ENCODE data around the gene EPHA6.
"Not testable (repeated sequence)": the region's sequence is repeated elsewhere in the genome, so short reads cannot be mapped to it uniquely, and the experiment has no call there.

The EPHA6 gene

GRCh38 chr3:97197083-97197482, 382.7 kb downstream of the EPHA6 start:
- no peak for DNase-seq

GRCh38 chr3:97197830-97198229, 383.4 kb downstream of the EPHA6 start:
- DNase-seq = no peak

DNA sequence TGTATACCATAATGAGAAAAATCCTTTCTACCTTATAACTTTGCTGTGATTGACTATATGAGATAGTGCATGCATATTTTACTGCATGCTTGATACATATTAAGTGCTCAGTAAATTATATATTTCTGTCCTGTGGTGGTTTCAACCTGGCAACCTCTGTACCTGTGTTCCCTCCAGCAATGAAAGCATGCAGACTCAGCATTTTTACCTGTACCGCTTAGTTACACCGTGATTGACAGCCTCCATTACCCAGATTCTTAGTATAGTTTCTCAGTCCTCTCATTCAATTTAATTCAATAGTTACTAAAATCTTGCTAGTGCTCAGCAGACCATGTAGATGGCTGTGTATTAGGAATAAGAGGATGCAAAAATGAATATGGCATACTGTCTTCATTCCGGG, 386.0 kb downstream of the EPHA6 start:
- DNase-seq = no peak

DNA sequence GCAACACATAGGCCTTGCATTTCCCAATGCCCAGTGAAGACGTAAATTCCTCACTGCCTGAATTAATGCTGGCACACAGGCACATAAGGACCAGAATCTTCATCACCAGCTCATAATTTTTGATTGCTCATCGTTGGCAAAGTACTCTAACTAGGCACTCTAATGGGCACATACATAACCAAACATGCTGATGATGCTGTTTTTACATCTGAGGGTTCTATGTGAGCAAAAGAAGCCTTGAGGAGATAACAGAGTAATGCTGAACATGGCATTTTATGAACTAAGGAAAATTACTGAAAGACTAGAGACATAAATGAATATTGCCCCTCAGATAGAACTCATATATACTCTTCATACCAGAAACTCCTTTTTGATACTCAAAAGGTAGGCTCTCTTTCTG, 387.4 kb downstream of the EPHA6 start:
- no peak for DNase-seq

GRCh38 chr3:97228966-97229365, 414.6 kb downstream of the EPHA6 start:
- no peak for DNase-seq

GRCh38 chr3:97230486-97230885, 416.1 kb downstream of the EPHA6 start:
- DNase-seq = no peak

GRCh38 chr3:97232393-97233034, 418.1 kb downstream of the EPHA6 start:
- DNase-seq = no peak

- no peak for DNase-seq
Measured at GRCh38 chr3:97235179-97235578, 420.8 kb downstream of the EPHA6 start.

GRCh38 chr3:97235611-97236315, 421.4 kb downstream of the EPHA6 start:
- DNase-seq = no peak

- no peak for DNase-seq
Measured at GRCh38 chr3:97241417-97241816, 427.0 kb downstream of the EPHA6 start.

DNA sequence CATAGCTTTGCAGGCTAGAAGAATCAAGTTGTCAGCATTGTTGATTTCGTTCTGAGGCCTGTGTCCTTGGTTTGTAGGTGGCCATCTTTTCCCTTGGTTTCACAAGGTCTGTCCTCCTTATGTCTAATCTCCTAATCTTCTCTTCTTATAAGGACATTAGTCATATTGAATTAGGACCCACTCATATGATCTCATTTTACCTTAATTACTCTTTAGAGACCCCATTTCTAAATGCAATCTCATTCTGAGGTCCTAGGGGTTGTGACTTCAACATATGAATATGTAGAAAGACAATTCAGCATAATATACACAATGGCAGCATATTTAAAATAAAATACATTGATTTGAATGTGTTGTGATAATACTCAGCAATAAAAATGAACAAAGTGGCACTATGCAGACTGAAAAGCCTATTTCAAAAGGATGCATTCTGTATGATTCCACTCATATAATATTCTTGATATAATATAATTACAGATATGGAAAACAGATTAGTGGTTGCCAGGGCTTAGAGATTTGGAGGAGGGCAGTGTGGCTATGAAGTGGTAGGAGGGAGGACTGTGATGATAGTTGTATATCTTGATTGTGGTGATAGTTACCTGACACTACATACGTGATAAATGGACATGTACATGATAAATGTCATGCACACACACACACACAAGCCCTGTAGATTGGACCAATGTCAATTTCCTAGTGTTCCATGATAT, 431.0 kb downstream of the EPHA6 start:
- no peak for DNase-seq

- DNase-seq = no peak
Measured at GRCh38 chr3:97256060-97256459, 441.7 kb downstream of the EPHA6 start.

- no peak for DNase-seq
Measured at GRCh38 chr3:97257942-97258697, 443.7 kb downstream of the EPHA6 start.

GRCh38 chr3:97259263-97259662, 444.9 kb downstream of the EPHA6 start:
- no peak for DNase-seq

DNA sequence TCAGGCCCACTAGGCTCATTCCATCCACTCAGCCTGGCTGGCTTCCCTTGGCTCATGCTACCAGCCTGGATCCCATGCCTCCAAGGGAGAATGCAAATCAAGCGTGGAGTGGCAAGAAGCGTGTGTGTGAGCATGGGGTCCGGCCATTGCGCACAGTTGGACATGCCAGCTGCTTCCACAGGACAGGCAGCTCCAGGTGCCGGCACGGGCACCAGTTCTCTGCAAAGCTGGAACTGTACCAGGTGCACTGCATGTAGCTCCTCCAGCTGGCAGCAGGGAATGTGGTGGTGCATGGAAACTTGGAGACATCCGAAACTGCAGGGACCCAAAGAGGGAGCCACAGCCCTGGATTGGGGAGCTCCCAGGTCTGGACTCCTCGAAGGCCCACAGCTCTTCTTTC, 449.8 kb downstream of the EPHA6 start:
- DNase-seq = no peak

- DNase-seq = no peak
Measured at GRCh38 chr3:97265237-97266005, 451.0 kb downstream of the EPHA6 start.

GRCh38 chr3:97269202-97269601, 454.8 kb downstream of the EPHA6 start:
- no peak for DNase-seq

- not testable (repeated sequence) for DNase-seq
Measured at GRCh38 chr3:97276879-97277550, 462.6 kb downstream of the EPHA6 start.

- DNase-seq = no peak
Measured at GRCh38 chr3:97277708-97278107, 463.3 kb downstream of the EPHA6 start.

DNA sequence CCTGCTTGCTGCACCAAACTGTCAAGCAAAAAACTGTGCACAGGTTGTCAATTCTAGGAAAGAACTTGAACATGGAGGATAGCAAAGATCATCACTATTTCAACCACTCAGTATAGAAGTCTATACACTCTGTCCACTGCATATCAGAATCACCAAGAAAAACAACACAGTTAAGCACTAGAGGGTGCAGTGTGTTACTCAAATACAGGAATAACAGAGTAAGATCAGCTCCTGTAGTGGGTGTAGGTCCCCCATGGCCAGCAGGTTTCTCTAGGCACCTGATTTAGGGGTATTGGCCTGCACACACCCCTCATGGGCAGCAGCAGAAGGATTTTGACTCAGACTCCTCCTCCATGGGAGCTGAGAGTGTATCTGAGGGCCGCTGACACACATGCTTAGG, 464.1 kb downstream of the EPHA6 start:
- DNase-seq = no peak

DNA sequence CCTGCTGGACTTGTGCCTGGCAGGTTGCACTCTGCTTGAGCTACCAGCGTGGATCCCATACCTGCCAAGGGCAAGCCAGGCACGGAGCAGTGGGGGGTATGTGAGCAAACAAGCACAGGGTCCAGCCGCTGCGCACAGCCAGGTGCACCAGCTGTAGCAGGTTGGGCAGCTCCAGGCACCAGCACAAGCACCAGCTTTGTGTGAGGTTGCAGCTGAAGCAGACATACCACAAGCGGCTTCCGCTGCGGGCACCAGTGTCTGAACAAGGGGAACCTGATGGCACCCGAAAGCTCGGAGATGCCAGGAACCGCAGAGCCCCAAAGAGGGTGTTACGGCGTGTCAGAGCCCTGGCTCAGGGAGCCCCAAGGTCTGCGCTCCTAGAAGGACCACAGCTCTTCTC, 477.5 kb downstream of the EPHA6 start:
- no peak for DNase-seq

DNA sequence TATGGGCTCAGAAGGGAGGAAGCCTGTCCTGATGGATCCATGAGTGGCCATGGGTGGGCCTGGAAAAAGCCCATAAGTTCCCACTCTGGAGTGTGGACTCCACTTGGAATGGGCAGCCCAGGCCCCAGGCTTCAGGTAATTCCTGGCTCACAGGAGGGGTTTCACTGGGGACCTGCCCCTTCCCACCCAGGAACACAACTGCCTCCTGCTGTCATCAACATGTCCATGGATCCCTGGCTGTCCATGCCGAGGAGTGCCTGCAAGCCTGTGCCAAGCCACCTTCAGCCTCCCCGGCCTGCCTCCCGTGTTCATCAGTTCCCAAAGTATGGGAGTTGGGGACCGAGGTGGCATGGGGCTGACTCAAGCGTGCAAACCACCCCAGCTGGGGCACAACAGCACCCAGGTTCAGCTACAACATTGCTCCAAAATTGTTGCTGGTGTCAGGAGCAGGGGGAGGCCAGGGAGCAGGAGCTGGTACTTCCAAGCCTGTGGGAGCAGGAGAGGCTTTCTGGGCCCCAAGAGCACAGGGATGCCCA, 479.3 kb downstream of the EPHA6 start:
- DNase-seq = no peak
